Smooth muscle cell of the brain vasculature (primary cell): ENCODE data around the gene NUDT17.
"Not testable (repeated sequence)": the region's sequence is repeated elsewhere in the genome, so short reads cannot be mapped to it uniquely, and the experiment has no call there.

ENCODE experiments used
- DNase-seq: peaks from one replicate; pipeline ENCODE4 v3.0.0-alpha.2; 2012; ENCODE audit warnings: low read depth, low spot score

NUDT17 gene

GRCh38 chr1:145845514-145846161, at the start of gene NUDT17:
TSS of gene NUDT17 (plus strand) at chr1:145845630. CDS start at chr1:145845641, 11 bp downstream.
- peak; percentile 65 for DNase-seq

- DNase-seq, result no peak
Observed at GRCh38 chr1:145796753-145797152, 48.7 kb upstream of the NUDT17 start.

- no peak for DNase-seq
Observed at GRCh38 chr1:145799806-145800205, 45.6 kb upstream of the NUDT17 start.

GRCh38 chr1:145804235-145805045, 41.0 kb upstream of the NUDT17 start:
- no peak for DNase-seq

GRCh38 chr1:145805057-145805456, 40.4 kb upstream of the NUDT17 start:
- no peak for DNase-seq

- DNase-seq, result no peak
Observed at GRCh38 chr1:145806408-145806807, 39.0 kb upstream of the NUDT17 start.

- DNase-seq, result no peak
Observed at GRCh38 chr1:145806844-145807243, 38.6 kb upstream of the NUDT17 start.

- DNase-seq, result not testable (repeated sequence)
Observed at GRCh38 chr1:145812977-145813810, 32.2 kb upstream of the NUDT17 start.

- DNase-seq, result not testable (repeated sequence)
Observed at GRCh38 chr1:145818095-145818494, 27.3 kb upstream of the NUDT17 start.

GRCh38 chr1:145822779-145823331, 22.6 kb upstream of the NUDT17 start:
- DNase-seq, result not testable (repeated sequence)

GRCh38 chr1:145823565-145824498, 21.6 kb upstream of the NUDT17 start, which contains the start of the genes POLR3C and RNF115:
TSS of gene POLR3C (plus strand) at chr1:145824200. CDS start at chr1:145825777, 1,577 bp downstream.
TSS of gene RNF115 (minus strand) at chr1:145824095. CDS start at chr1:145823873, 222 bp downstream.
- peak; percentile 87 for DNase-seq

- no peak for DNase-seq
Observed at GRCh38 chr1:145824499-145824842, 21.0 kb upstream of the NUDT17 start.

- no peak for DNase-seq
Observed at GRCh38 chr1:145826030-145826429, 19.4 kb upstream of the NUDT17 start.

- DNase-seq, result no peak
Observed at GRCh38 chr1:145827966-145828365, 17.5 kb upstream of the NUDT17 start.

GRCh38 chr1:145828367-145829026, 16.9 kb upstream of the NUDT17 start:
- DNase-seq, result no peak

- DNase-seq, result not testable (repeated sequence)
Observed at GRCh38 chr1:145830810-145831209, 14.6 kb upstream of the NUDT17 start.

- DNase-seq, result no peak
Observed at GRCh38 chr1:145837656-145838055, 7.8 kb upstream of the NUDT17 start.

GRCh38 chr1:145843031-145843430, 2.4 kb upstream of the NUDT17 start:
- DNase-seq, result no peak

GRCh38 chr1:145845144-145845513, 301 bp upstream of the NUDT17 start:
- DNase-seq, result no peak

GRCh38 chr1:145846201-145846612, 777 bp downstream of the NUDT17 start:
- no peak for DNase-seq
